CD8-positive, alpha-beta memory T cell (primary cell): Measurements from ENCODE around the gene FZD7. TPM values are rescaled to one million over a fixed set of nuclear protein-coding genes. Genes with fewer than 3 reads are reported as not detected.

Experiments used
- CTCF ChIA-PET: fragments of 350-600 bp; sonication (Branson Sonifier 250); formaldehyde crosslinking; loops from one replicate; lab custom pipeline; 2021; ENCODE audit warnings: antibody characterized with exemption; lab: Charles Lee
- POLR2A ChIA-PET: fragments of 350-600 bp; sonication (Branson Sonifier 250); formaldehyde crosslinking; loops from one replicate; lab custom pipeline; 2021; ENCODE audit warnings: antibody characterized with exemption; lab: Charles Lee
- DNase-seq, 5 donors: peaks; one replicate each; pipeline versions ENCODE4 v3.0.0 to v3.0.0-alpha.2; 2020 to 2022; ENCODE audit warnings: mixed read lengths in 1 of 5
- H3K27ac ChIP-seq: one replicate; pipeline ENCODE4 v1.7.0; 2013; ENCODE audit warnings: low read depth, mild to moderate bottlenecking, low read length, moderate library complexity
- H3K27me3 ChIP-seq: 2 replicates; pipeline ENCODE4 v1.7.0; 2013; ENCODE audit warnings: low read length, mild to moderate bottlenecking; ENCODE audit not compliant: insufficient read depth, poor library complexity, severe bottlenecking
- H3K36me3 ChIP-seq: 2 replicates; pipeline ENCODE4 v1.7.0; 2013; ENCODE audit warnings: mild to moderate bottlenecking, low read length, moderate library complexity; ENCODE audit not compliant: insufficient read depth
- H3K4me1 ChIP-seq: 2 replicates; pipeline ENCODE4 v1.7.0; 2013; ENCODE audit warnings: mild to moderate bottlenecking, low read length, moderate library complexity; ENCODE audit not compliant: insufficient read depth
- H3K4me3 ChIP-seq: 2 replicates; pipeline ENCODE4 v1.7.0; 2013; ENCODE audit warnings: mild to moderate bottlenecking, low read length
- H3K9me3 ChIP-seq: 2 replicates; pipeline ENCODE4 v1.7.0; 2013; ENCODE audit warnings: mild to moderate bottlenecking, low read length
- H3K27ac Mint-ChIP-seq, 8 donors: one replicate each; pipeline ENCODE4 v1.8.0; 2020 to 2021; ENCODE audit warnings: mixed read lengths in 8 of 8, mild to moderate bottlenecking in 6 of 8, inconsistent platforms in 3 of 8, moderate library complexity in 3 of 8
- H3K27me3 Mint-ChIP-seq, 2 donors: one replicate each; pipeline ENCODE4 v1.8.0; 2020 to 2021; ENCODE audit warnings: mixed read lengths in 2 of 2, mild to moderate bottlenecking in 1 of 2, moderate library complexity in 1 of 2
- H3K36me3 Mint-ChIP-seq, 3 donors: one replicate each; pipeline ENCODE4 v1.8.0; 2020 to 2021; ENCODE audit warnings: mixed read lengths in 3 of 3, inconsistent platforms in 1 of 3, mild to moderate bottlenecking in 1 of 3
- H3K4me1 Mint-ChIP-seq, 3 donors: one replicate each; pipeline ENCODE4 v1.8.0; 2020 to 2021; ENCODE audit warnings: mixed read lengths in 3 of 3, inconsistent platforms in 1 of 3, mild to moderate bottlenecking in 1 of 3
- H3K4me3 Mint-ChIP-seq, 7 donors: one replicate each; pipeline ENCODE4 v1.8.0; 2020 to 2021; ENCODE audit warnings: mixed read lengths in 7 of 7, mild to moderate bottlenecking in 6 of 7, moderate library complexity in 4 of 7, inconsistent platforms in 2 of 7
- H3K9me3 Mint-ChIP-seq, 5 donors: one replicate each; pipeline ENCODE4 v1.8.0; 2020 to 2022; ENCODE audit warnings: mixed read lengths in 5 of 5, mild to moderate bottlenecking in 3 of 5, moderate library complexity in 2 of 5, inconsistent platforms in 1 of 5
- polyA plus RNA-seq: library from polyadenylated mRNA; unstranded; fragments of 300-500 nt; fragmentation: Illumina TruSeq; gene quantifications from one replicate; pipeline ENCODE4 v1.2.3, GENCODE V29; 2021
- total RNA-seq, 2 experiments: library from RNA; stranded (reverse); gene quantifications; one replicate each; pipeline ENCODE4 v1.2.3, GENCODE V29; 2021

The FZD7 gene
- total and polyA plus RNA-seq, 3 experiments from 2014 or later, result 0.55 to 0.75 TPM; not detected in 1

GRCh38 chr2:202016579-202017227, 17.0 kb upstream of the FZD7 start:
- no peak for DNase-seq
- H3K27me3 Mint-ChIP-seq, result peaks cover 11 to 29% of the 10 kb centered on the region in 2 donors
- H3K36me3 Mint-ChIP-seq, result no peaks in the 10 kb centered on the region
- Histone ChIP-seq H3K27ac (no peak overlapping the region), H3K27me3 (no peaks in the 10 kb centered on the region), H3K36me3 (no peaks in the 10 kb centered on the region), H3K9me3 (no peaks in the 10 kb centered on the region), H3K4me1 (no peaks in the 10 kb centered on the region), H3K4me3 (no peak overlapping the region)
- ChIA-PET POLR2A (no interaction called here), CTCF (no interaction called here)
- no peaks in the 10 kb centered on the region for H3K4me1 Mint-ChIP-seq
- no peak overlapping the region for H3K27ac Mint-ChIP-seq
- no peak overlapping the region for H3K4me3 Mint-ChIP-seq
- H3K9me3 Mint-ChIP-seq, result peaks cover 0 to 4% (median 0%) of the 10 kb centered on the region in 5 donors

GRCh38 chr2:202017940-202018339, 15.7 kb upstream of the FZD7 start:
- Mint-ChIP-seq H3K27me3 (peaks cover 11 to 23% of the 10 kb centered on the region in 2 donors), H3K27ac (no peak overlapping the region), H3K36me3 (no peaks in the 10 kb centered on the region), H3K9me3 (peaks cover 0 to 4% (median 0%) of the 10 kb centered on the region in 5 donors), H3K4me1 (no peaks in the 10 kb centered on the region), H3K4me3 (no peak overlapping the region)
- CTCF ChIA-PET, result no interaction called here
- Histone ChIP-seq H3K27me3 (no peaks in the 10 kb centered on the region), H3K36me3 (no peaks in the 10 kb centered on the region), H3K9me3 (no peaks in the 10 kb centered on the region), H3K4me3 (no peak overlapping the region), H3K4me1 (no peaks in the 10 kb centered on the region), H3K27ac (no peak overlapping the region)
- POLR2A ChIA-PET, result no interaction called here
- DNase-seq, result no peak

GRCh38 chr2:202018950-202019349, 14.7 kb upstream of the FZD7 start:
- DNase-seq, result no peak
- Histone ChIP-seq H3K4me3 (no peak overlapping the region), H3K27me3 (no peaks in the 10 kb centered on the region), H3K27ac (no peak overlapping the region), H3K36me3 (no peaks in the 10 kb centered on the region), H3K4me1 (no peaks in the 10 kb centered on the region), H3K9me3 (no peaks in the 10 kb centered on the region)
- no peak overlapping the region for H3K4me3 Mint-ChIP-seq
- no peaks in the 10 kb centered on the region for H3K36me3 Mint-ChIP-seq
- ChIA-PET CTCF (no interaction called here), POLR2A (no interaction called here)
- peaks cover 0 to 4% (median 0%) of the 10 kb centered on the region in 5 donors for H3K9me3 Mint-ChIP-seq
- H3K4me1 Mint-ChIP-seq, result no peaks in the 10 kb centered on the region
- no peak overlapping the region for H3K27ac Mint-ChIP-seq
- H3K27me3 Mint-ChIP-seq, result peaks cover 8 to 26% of the 10 kb centered on the region in 2 donors

GRCh38 chr2:202019689-202020450, 13.8 kb upstream of the FZD7 start:
- no peaks in the 10 kb centered on the region for H3K4me1 Mint-ChIP-seq
- CTCF ChIA-PET, result no interaction called here

GRCh38 chr2:202022755-202023154, 10.9 kb upstream of the FZD7 start:
- no peak overlapping the region for H3K27ac Mint-ChIP-seq
- CTCF ChIA-PET, result no interaction called here
- POLR2A ChIA-PET, result no interaction called here
- Histone ChIP-seq H3K9me3 (no peaks in the 10 kb centered on the region), H3K27me3 (no peaks in the 10 kb centered on the region), H3K4me1 (no peaks in the 10 kb centered on the region), H3K27ac (no peak overlapping the region), H3K4me3 (no peak overlapping the region), H3K36me3 (no peaks in the 10 kb centered on the region)
- no peak overlapping the region for H3K4me3 Mint-ChIP-seq
- peaks cover 0 to 2% (median 0%) of the 10 kb centered on the region in 5 donors for H3K9me3 Mint-ChIP-seq
- no peaks in the 10 kb centered on the region for H3K4me1 Mint-ChIP-seq
- peaks cover 3 to 11% of the 10 kb centered on the region in 2 donors for H3K27me3 Mint-ChIP-seq
- no peaks in the 10 kb centered on the region for H3K36me3 Mint-ChIP-seq
- DNase-seq, result no peak

More at GRCh38 chr2:202019689-202020450, 13.8 kb upstream of the FZD7 start:
- POLR2A ChIA-PET, result no interaction called here
- no peak overlapping the region for H3K27ac Mint-ChIP-seq
- no peaks in the 10 kb centered on the region for H3K27me3 ChIP-seq
- DNase-seq, result no peak
- no peaks in the 10 kb centered on the region for H3K36me3 ChIP-seq
- H3K4me1 ChIP-seq, result no peaks in the 10 kb centered on the region
- H3K4me3 Mint-ChIP-seq, result no peak overlapping the region
- H3K27ac ChIP-seq, result no peak overlapping the region
- H3K9me3 Mint-ChIP-seq, result peaks cover 0 to 4% (median 0%) of the 10 kb centered on the region in 5 donors
- peaks cover 5 to 21% of the 10 kb centered on the region in 2 donors for H3K27me3 Mint-ChIP-seq
- no peaks in the 10 kb centered on the region for H3K9me3 ChIP-seq
- no peak overlapping the region for H3K4me3 ChIP-seq
- H3K36me3 Mint-ChIP-seq, result no peaks in the 10 kb centered on the region

- H3K27me3 ChIP-seq, result no peaks in the 10 kb centered on the region
Measured at GRCh38 chr2:202023198-202023903, 10.3 kb upstream of the FZD7 start.

GRCh38 chr2:202023904-202024266, 9.8 kb upstream of the FZD7 start:
- Histone ChIP-seq H3K27ac (no peak overlapping the region), H3K9me3 (no peaks in the 10 kb centered on the region), H3K36me3 (no peaks in the 10 kb centered on the region), H3K4me1 (no peaks in the 10 kb centered on the region), H3K4me3 (no peak overlapping the region), H3K27me3 (no peaks in the 10 kb centered on the region)
- H3K4me3 Mint-ChIP-seq, result no peak overlapping the region
- no peaks in the 10 kb centered on the region for H3K36me3 Mint-ChIP-seq
- H3K9me3 Mint-ChIP-seq, result peaks cover 0 to 2% (median 0%) of the 10 kb centered on the region in 5 donors
- no peaks in the 10 kb centered on the region for H3K4me1 Mint-ChIP-seq
- CTCF ChIA-PET, result no interaction called here
- POLR2A ChIA-PET, result no interaction called here
- DNase-seq, result no peak
- H3K27ac Mint-ChIP-seq, result no peak overlapping the region
- H3K27me3 Mint-ChIP-seq, result peaks cover 5 to 11% of the 10 kb centered on the region in 2 donors

More at GRCh38 chr2:202023198-202023903, 10.3 kb upstream of the FZD7 start:
- Histone ChIP-seq H3K4me3 (no peak overlapping the region), H3K4me1 (no peaks in the 10 kb centered on the region), H3K27ac (no peak overlapping the region), H3K36me3 (no peaks in the 10 kb centered on the region), H3K9me3 (no peaks in the 10 kb centered on the region)
- Mint-ChIP-seq H3K9me3 (peaks cover 0 to 2% (median 0%) of the 10 kb centered on the region in 5 donors), H3K27me3 (peaks cover 5 to 11% of the 10 kb centered on the region in 2 donors), H3K4me3 (no peak overlapping the region), H3K36me3 (no peaks in the 10 kb centered on the region), H3K27ac (no peak overlapping the region), H3K4me1 (no peaks in the 10 kb centered on the region)
- no peak for DNase-seq
- ChIA-PET POLR2A (no interaction called here), CTCF (no interaction called here)

GRCh38 chr2:202024871-202025270, 8.8 kb upstream of the FZD7 start:
- Histone ChIP-seq H3K4me3 (no peak overlapping the region), H3K4me1 (no peaks in the 10 kb centered on the region), H3K9me3 (no peaks in the 10 kb centered on the region), H3K36me3 (no peaks in the 10 kb centered on the region), H3K27me3 (no peaks in the 10 kb centered on the region), H3K27ac (no peak overlapping the region)
- Mint-ChIP-seq H3K4me3 (no peak overlapping the region), H3K27ac (no peak overlapping the region), H3K27me3 (peaks cover 5 to 11% of the 10 kb centered on the region in 2 donors), H3K9me3 (peaks cover 0 to 2% (median 0%) of the 10 kb centered on the region in 5 donors), H3K4me1 (no peaks in the 10 kb centered on the region), H3K36me3 (no peaks in the 10 kb centered on the region)
- CTCF ChIA-PET, result no interaction called here
- POLR2A ChIA-PET, result no interaction called here
- DNase-seq, result no peak
